A549 (cell line): ENCODE data around the gene CD58. TPM values are rescaled to one million over a fixed set of nuclear protein-coding genes. Genes with fewer than 3 reads are reported as not detected.

Experiments
- ATAC-seq, 2 experiments: fragments of 200-7000 bp in 1 of 2; fragments of >200 bp in 1 of 2; cut with Nextera tagmentation in 1 of 2; cut with Tn5 transposase in 1 of 2; 3 replicates each; pipeline versions ENCODE4 v1.8.0 to v1.9.1; 2018 to 2020; ENCODE audit warnings: mild to moderate bottlenecking in 1 of 2, moderate library complexity in 1 of 2
- CTCF ChIA-PET: fragments of 300-600 bp; sonication (Branson Sonifier 250); formaldehyde crosslinking; extraction: SDS; loops from one replicate; lab custom pipeline; 2021; ENCODE audit warnings: antibody characterized with exemption, inconsistent platforms; lab: Yijun Ruan, JAX
- POLR2A ChIA-PET: fragments of 350-600 bp; formaldehyde crosslinking; extraction: SDS; loops from one replicate; lab custom pipeline; 2021; ENCODE audit warnings: antibody characterized with exemption, inconsistent platforms; lab: Yijun Ruan, JAX
- DNase-seq, 2 experiments: peaks; one replicate each; pipeline versions ENCODE4 v3.0.0 to v3.0.0-alpha.2; 2011 to 2016; ENCODE audit warnings: low read depth in 1 of 2, low spot score in 1 of 2
- FAIRE-seq: peaks from 2 replicates; lab custom pipeline; 2011; peaks lifted over from hg19 to GRCh38; lab: Jason Lieb, UNC
- H3K27ac ChIP-seq, 2 experiments: fragments of >200 bp; sonication (Bioruptor Twin); formaldehyde crosslinking; 3 replicates each; pipeline ENCODE4 v1.5.1; 2016 to 2017
- H3K4me1 ChIP-seq: fragments of >200 bp; sonication (Bioruptor Twin); formaldehyde crosslinking; 3 replicates; pipeline ENCODE4 v1.6.1; 2016
- H3K4me2 ChIP-seq: fragments of >200 bp; sonication (Bioruptor Twin); formaldehyde crosslinking; 3 replicates; pipeline ENCODE4 v1.6.1; 2016
- H3K4me3 ChIP-seq: fragments of >200 bp; sonication (Bioruptor Twin); formaldehyde crosslinking; 3 replicates; pipeline ENCODE4 v1.5.1; 2016
- H3K9me3 ChIP-seq: fragments of >200 bp; sonication (Bioruptor Twin); formaldehyde crosslinking; 3 replicates; pipeline ENCODE4 v1.6.1; 2016
- ATOH8 ChIP-seq: fragments of 250-450 bp; sonication (Bioruptor Pico); IDR thresholded peaks from 2 replicates; pipeline ENCODE4 v1.5.0; 2020; ENCODE audit warnings: low read depth, mild to moderate bottlenecking, moderate library complexity
- CHD2 ChIP-seq: fragments of 150-350 bp; IDR thresholded peaks from 2 replicates; pipeline ENCODE4 v1.6.1; 2014; ENCODE audit warnings: low read length; ENCODE audit not compliant: partially characterized antibody
- ESRRA ChIP-seq: fragments of 150-350 bp; IDR thresholded peaks from 2 replicates; pipeline ENCODE4 v1.6.1; 2014; ENCODE audit warnings: mild to moderate bottlenecking, low read length, borderline replicate concordance
- FOSB ChIP-seq: fragments of 250-450 bp; sonication (Bioruptor Pico); IDR thresholded peaks from 2 replicates; pipeline ENCODE4 v1.5.0; 2020; ENCODE audit warnings: mild to moderate bottlenecking, moderate library complexity
- FOXS1 ChIP-seq: fragments of 250-450 bp; sonication (Bioruptor Pico); IDR thresholded peaks from 2 replicates; pipeline ENCODE4 v1.5.0; 2020; ENCODE audit warnings: mild to moderate bottlenecking, moderate library complexity
- GATA3 ChIP-seq: IDR thresholded peaks from 2 replicates; pipeline ENCODE4 v1.6.1; 2012; ENCODE audit warnings: borderline replicate concordance
- HDAC2 ChIP-seq: fragments of 200-600 bp; sonication (generic); IDR thresholded peaks from 2 replicates; pipeline ENCODE4 v1.6.1; 2016
- HOXB13 ChIP-seq: fragments of 250-450 bp; sonication (Bioruptor Pico); IDR thresholded peaks from 2 replicates; pipeline ENCODE4 v1.5.0; 2020; ENCODE audit warnings: low read depth, mild to moderate bottlenecking, moderate library complexity
- HOXB5 ChIP-seq: fragments of 250-450 bp; sonication (Bioruptor Pico); IDR thresholded peaks from 2 replicates; pipeline ENCODE4 v1.5.0; 2020; ENCODE audit warnings: mild to moderate bottlenecking, moderate library complexity
- JUN ChIP-seq, 2 experiments: fragments of >200 bp; sonication (Bioruptor Twin); formaldehyde crosslinking; IDR thresholded peaks; 2 replicates in 1 of 2; 3 replicates in 1 of 2; pipeline ENCODE4 v1.6.1; 2016 to 2017
- JUNB ChIP-seq: fragments of >200 bp; sonication (Bioruptor Twin); formaldehyde crosslinking; IDR thresholded peaks from 2 replicates; pipeline ENCODE4 v1.6.1; 2016
- KDM1A ChIP-seq: fragments of 200-600 bp; sonication (generic); IDR thresholded peaks from 2 replicates; pipeline ENCODE4 v1.6.1; 2016; ENCODE audit warnings: low read depth, mild to moderate bottlenecking
- MAFK ChIP-seq: fragments of 450-650 bp; IDR thresholded peaks from 2 replicates; pipeline ENCODE4 v1.6.1; 2014; ENCODE audit not compliant: partially characterized antibody
- MAX ChIP-seq: IDR thresholded peaks from 2 replicates; pipeline ENCODE4 v1.6.1; 2012
- MYC ChIP-seq: IDR thresholded peaks from 2 replicates; pipeline ENCODE4 v1.6.1; 2012; ENCODE audit warnings: mild to moderate bottlenecking, inconsistent platforms, low read length, improper control_type of control experiment, borderline replicate concordance
- NFE2L2 ChIP-seq: fragments of 150-350 bp; conservative IDR thresholded peaks from 2 replicates; pipeline ENCODE4 v1.6.1; 2014; ENCODE audit warnings: low read length
- NR3C1 ChIP-seq: fragments of >200 bp; sonication (Bioruptor Twin); formaldehyde crosslinking; IDR thresholded peaks from 3 replicates; pipeline ENCODE4 v1.6.1; 2017
- PBX3 ChIP-seq: IDR thresholded peaks from 2 replicates; pipeline ENCODE4 v1.6.1; 2012
- PHF8 ChIP-seq: fragments of 200-600 bp; sonication (generic); IDR thresholded peaks from 2 replicates; pipeline ENCODE4 v1.6.1; 2016; ENCODE audit warnings: low read depth, mild to moderate bottlenecking, antibody characterized with exemption, moderate library complexity, borderline replicate concordance
- POLR2A ChIP-seq: IDR thresholded peaks from 2 replicates; pipeline ENCODE4 v1.6.1; 2012; ENCODE audit warnings: mild to moderate bottlenecking, low read length
- POLR2AphosphoS2 ChIP-seq: conservative IDR thresholded peaks from 2 replicates; pipeline ENCODE4 v1.6.1; 2012; ENCODE audit warnings: low read length, improper control_type of control experiment, inconsistent platforms
- RAD21 ChIP-seq, 2 experiments: fragments of >200 bp in 1 of 2; sonication (Bioruptor Twin) in 1 of 2; formaldehyde crosslinking in 1 of 2; IDR thresholded peaks in 1 of 2; conservative IDR thresholded peaks in 1 of 2; 2 replicates in 1 of 2; 3 replicates in 1 of 2; pipeline ENCODE4 v1.6.1; 2012 to 2018; ENCODE audit warnings: inconsistent platforms in 1 of 2
- SREBF2 ChIP-seq: fragments of 450-650 bp; IDR thresholded peaks from 2 replicates; pipeline ENCODE4 v1.6.1; 2014; ENCODE audit warnings: mild to moderate bottlenecking, moderate library complexity
- USF2 ChIP-seq: fragments of 450-650 bp; IDR thresholded peaks from 2 replicates; pipeline ENCODE4 v1.6.1; 2014; ENCODE audit warnings: antibody characterized with exemption
- ZC3H11A ChIP-seq: fragments of 450-650 bp; IDR thresholded peaks from 2 replicates; pipeline ENCODE4 v1.6.1; 2014; ENCODE audit warnings: antibody characterized with exemption, mild to moderate bottlenecking
- WGBS: methylation state at CpG from one replicate; pipeline ENCODE4 v1.1.6; 2017; ENCODE audit errors: missing lambda C conversion rate; 5-methylcytosine and 5-hydroxymethylcytosine counted together
- polyA plus RNA-seq, 4 experiments: library from polyadenylated mRNA; depleted of rRNA in 3 of 4; stranded (reverse); fragments of >200 nt; fragmentation: RNase III in 1 of 4; extraction: RNeasy Plus Mini Kit Qiagen cat#74134 plus additional on column Dnase treatment in 1 of 4; gene quantifications; 2 replicates in 3 of 4; 3 replicates in 1 of 4; pipeline ENCODE4 v1.2.3, GENCODE V29; 2011 to 2017
- TF ChIP-seq, protein P1 (sequence below): fragments of 150-350 bp; IDR thresholded peaks from 2 replicates; pipeline ENCODE4 v1.6.1; 2014; ENCODE audit warnings: low read depth, mild to moderate bottlenecking, low read length
- TF ChIP-seq, protein P2 (sequence below): IDR thresholded peaks from 2 replicates; pipeline ENCODE4 v1.6.1; 2012; ENCODE audit warnings: low read depth, borderline replicate concordance
- TF ChIP-seq, protein P3 (sequence below): fragments of >200 bp; sonication (Bioruptor Twin); formaldehyde crosslinking; IDR thresholded peaks from 3 replicates; pipeline ENCODE4 v1.6.1; 2016

Gene CD58
- polyA plus RNA-seq, 2 of the 4 experiments (the other 2 are of a cell fraction), result 22.4 to 38.4 TPM

DNA sequence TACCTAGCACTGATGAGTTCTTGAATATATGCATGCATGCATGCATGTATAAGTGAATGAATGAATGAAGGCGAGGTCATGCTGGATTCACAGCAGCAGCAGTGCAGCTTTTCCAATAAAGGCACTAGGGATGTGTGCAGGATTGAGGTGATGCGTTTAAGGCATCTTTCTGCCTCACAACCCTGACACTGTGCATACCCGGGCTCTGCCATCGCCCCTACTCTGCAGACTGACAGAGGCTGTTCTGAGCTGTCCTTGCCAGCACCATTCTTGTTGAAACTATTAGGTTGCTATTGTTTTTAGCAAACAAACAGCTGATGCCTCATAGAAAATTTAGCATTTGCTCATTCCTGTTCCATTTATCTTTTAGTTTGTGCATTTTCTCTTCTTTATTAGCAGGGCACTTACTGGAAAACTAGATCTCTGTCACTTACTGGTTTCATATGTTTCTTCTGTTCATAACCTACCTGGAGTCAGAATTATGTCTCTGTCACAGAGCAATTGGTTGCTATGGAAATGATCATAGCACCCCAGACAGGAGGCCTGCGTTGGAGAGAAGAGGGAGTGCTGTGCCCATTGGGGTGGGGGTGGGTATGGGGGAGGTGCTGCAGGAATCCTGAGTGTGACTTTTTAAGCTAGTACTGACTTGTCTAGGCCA, 79.0 kb downstream of the CD58 start:
- FAIRE-seq (no peak), DNase-seq (no peak), ATAC-seq (no peak)
- ChIA-PET POLR2A (no interaction called here), CTCF (interaction anchor here (3.5 to 10.2 kb wide), 2 partner anchors 7 to 353 kb away, joined by 24 to 125 read pairs; no protein-coding TSS in a partner anchor)
- Histone ChIP-seq H3K27ac (no peak overlapping the region), H3K4me3 (no peak overlapping the region), H3K4me2 (no peak overlapping the region), H3K4me1 (peaks cover 16% of the 10 kb centered on the region; the same call in 2 of the 3 replicates), H3K9me3 (no peaks in the 10 kb centered on the region)
- WGBS, result 63% methylated on average over 5 of the region's 5 CpGs
- TF ChIP-seq GATA3 (no peak), MAX (no peak), NFE2L2 (no peak), PBX3 (no peak), JUN (IDR thresholded peaks at IDR 0.05) (no peak), POLR2A (no peak), USF2 (no peak), SREBF2 (no peak), HOXB5 (CRISPR knock-in tag) (no peak)
- TF ChIP-seq, protein P1, sequence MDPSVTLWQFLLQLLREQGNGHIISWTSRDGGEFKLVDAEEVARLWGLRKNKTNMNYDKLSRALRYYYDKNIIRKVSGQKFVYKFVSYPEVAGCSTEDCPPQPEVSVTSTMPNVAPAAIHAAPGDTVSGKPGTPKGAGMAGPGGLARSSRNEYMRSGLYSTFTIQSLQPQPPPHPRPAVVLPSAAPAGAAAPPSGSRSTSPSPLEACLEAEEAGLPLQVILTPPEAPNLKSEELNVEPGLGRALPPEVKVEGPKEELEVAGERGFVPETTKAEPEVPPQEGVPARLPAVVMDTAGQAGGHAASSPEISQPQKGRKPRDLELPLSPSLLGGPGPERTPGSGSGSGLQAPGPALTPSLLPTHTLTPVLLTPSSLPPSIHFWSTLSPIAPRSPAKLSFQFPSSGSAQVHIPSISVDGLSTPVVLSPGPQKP, result no peak

- ChIA-PET POLR2A (no interaction called here), CTCF (interaction anchor here (1.2 to 2.4 kb wide), 2 partner anchors 8 to 351 kb away, joined by 4 to 14 read pairs; no protein-coding TSS in a partner anchor)
- Histone ChIP-seq H3K4me1 (peaks cover 9% of the 10 kb centered on the region; the same call in 1 of the 3 replicates), H3K4me2 (no peak overlapping the region), H3K27ac (no peak overlapping the region), H3K9me3 (no peaks in the 10 kb centered on the region), H3K4me3 (no peak overlapping the region)
- ATAC-seq (no peak), FAIRE-seq (no peak), DNase-seq (no peak)
- WGBS, result 87% methylated on average over 3 of the region's 3 CpGs
- TF ChIP-seq, protein P2, sequence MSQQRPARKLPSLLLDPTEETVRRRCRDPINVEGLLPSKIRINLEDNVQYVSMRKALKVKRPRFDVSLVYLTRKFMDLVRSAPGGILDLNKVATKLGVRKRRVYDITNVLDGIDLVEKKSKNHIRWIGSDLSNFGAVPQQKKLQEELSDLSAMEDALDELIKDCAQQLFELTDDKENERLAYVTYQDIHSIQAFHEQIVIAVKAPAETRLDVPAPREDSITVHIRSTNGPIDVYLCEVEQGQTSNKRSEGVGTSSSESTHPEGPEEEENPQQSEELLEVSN, result no peak
- TF ChIP-seq FOXS1 (no peak), CHD2 (no peak), ESRRA (no peak), PHF8 (no peak), RAD21 (conservative IDR thresholded peaks at IDR 0.05 in 1 of 2, IDR thresholded peaks at IDR 0.05 in 1 of 2) (no peak), JUNB (no peak), HOXB13 (CRISPR knock-in tag) (no peak), ATOH8 (CRISPR knock-in tag) (no peak), POLR2AphosphoS2 (no peak), MYC (no peak), MAFK (no peak), HDAC2 (no peak), NR3C1 (no peak), PBX3 (no peak), KDM1A (no peak), ZC3H11A (no peak), FOSB (CRISPR knock-in tag) (no peak)
- TF ChIP-seq, protein P3, sequence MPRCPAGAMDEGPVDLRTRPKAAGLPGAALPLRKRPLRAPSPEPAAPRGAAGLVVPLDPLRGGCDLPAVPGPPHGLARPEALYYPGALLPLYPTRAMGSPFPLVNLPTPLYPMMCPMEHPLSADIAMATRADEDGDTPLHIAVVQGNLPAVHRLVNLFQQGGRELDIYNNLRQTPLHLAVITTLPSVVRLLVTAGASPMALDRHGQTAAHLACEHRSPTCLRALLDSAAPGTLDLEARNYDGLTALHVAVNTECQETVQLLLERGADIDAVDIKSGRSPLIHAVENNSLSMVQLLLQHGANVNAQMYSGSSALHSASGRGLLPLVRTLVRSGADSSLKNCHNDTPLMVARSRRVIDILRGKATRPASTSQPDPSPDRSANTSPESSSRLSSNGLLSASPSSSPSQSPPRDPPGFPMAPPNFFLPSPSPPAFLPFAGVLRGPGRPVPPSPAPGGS, result no peak
Measured at GRCh38 chr1:116490588-116490987, 80.2 kb downstream of the CD58 start.
